Measurements from ENCODE around the gene DHRS7.

The DHRS7 gene

DNA sequence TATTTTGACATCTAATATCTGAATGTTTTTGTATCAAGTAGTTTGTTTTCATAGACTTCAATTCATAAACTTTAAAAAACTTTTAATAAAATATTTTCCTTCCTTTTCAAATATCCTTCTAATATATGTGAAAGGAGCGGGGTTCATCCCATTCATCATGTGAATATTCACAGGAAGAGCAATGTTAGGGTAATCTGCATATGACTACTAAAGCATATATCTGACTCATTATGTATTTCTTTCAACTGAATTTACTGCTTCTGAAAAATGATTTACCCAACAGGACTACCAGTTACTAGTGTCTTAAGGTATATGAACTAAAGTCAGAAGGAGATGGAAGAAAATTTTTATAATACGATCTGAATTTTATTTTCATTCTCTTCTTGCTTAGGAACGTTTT lies 30.5 kb downstream of the DHRS7 start:
- Histone ChIP-seq H3K4me1 (ENCODE audit: control insufficient read depth, low read length) (no peaks in the 10 kb centered on the region), H3K4me3 (ENCODE audit: low read length) (no peak overlapping the region), H3K27ac (ENCODE audit: low read depth, low read length) (no peak overlapping the region), H3K27me3 (ENCODE audit: control insufficient read depth, low read length) (no peaks in the 10 kb centered on the region), H4K20me1 (ENCODE audit: control insufficient read depth, insufficient read depth, low read depth, low read length) (no peaks in the 10 kb centered on the region), H3K9me3 (ENCODE audit: control insufficient read depth, insufficient read depth, low read length) (no peaks in the 10 kb centered on the region), H3K4me2 (ENCODE audit: low read length) (no peak overlapping the region), H3K36me3 (ENCODE audit: control insufficient read depth, low read length) (peaks cover 6% of the 10 kb centered on the region), H3K9me2 (replicated peaks; ENCODE audit: control insufficient read depth, low read length) (no peaks in the 10 kb centered on the region), H3K79me2 (ENCODE audit: control insufficient read depth, low read length) (no peaks in the 10 kb centered on the region), H3F3A (ENCODE audit: control insufficient read depth, insufficient read depth) (no peaks in the 10 kb centered on the region)
- no peak for TF ChIP-seq EZH2phosphoT487 (IDR thresholded peaks at IDR 0.05; ENCODE audit: borderline replicate concordance, low read length)
- TF ChIP-seq, protein P1, sequence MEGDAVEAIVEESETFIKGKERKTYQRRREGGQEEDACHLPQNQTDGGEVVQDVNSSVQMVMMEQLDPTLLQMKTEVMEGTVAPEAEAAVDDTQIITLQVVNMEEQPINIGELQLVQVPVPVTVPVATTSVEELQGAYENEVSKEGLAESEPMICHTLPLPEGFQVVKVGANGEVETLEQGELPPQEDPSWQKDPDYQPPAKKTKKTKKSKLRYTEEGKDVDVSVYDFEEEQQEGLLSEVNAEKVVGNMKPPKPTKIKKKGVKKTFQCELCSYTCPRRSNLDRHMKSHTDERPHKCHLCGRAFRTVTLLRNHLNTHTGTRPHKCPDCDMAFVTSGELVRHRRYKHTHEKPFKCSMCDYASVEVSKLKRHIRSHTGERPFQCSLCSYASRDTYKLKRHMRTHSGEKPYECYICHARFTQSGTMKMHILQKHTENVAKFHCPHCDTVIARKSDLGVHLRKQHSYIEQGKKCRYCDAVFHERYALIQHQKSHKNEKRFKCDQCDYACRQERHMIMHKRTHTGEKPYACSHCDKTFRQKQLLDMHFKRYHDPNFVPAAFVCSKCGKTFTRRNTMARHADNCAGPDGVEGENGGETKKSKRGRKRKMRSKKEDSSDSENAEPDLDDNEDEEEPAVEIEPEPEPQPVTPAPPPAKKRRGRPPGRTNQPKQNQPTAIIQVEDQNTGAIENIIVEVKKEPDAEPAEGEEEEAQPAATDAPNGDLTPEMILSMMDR (IDR thresholded peaks at IDR 0.05; ENCODE audit: low read depth, low read length, poor library complexity, severe bottlenecking) = no peak

DNA sequence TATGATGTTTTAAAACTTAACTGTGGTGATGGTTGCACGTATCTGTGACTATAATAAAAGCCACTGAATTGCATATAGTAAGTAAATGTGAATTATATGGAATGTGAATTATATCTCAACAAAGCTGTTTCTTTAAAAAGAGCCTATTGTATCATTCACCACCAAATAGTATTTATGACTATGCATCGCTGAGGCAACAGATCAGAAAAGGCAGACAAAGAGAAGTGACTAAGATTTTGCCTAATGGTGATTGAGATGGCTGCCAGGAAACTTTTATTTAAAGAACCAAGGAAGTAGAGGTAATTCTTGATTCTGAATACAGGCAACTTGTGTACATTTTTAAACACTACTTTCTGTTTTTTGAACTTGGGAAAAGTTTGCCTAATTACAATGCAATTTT lies 31.7 kb downstream of the DHRS7 start:
- Histone ChIP-seq H3K4me1 (ENCODE audit: control insufficient read depth, low read length) (no peaks in the 10 kb centered on the region), H3K4me2 (ENCODE audit: low read length) (no peak overlapping the region), H3K9me2 (replicated peaks; ENCODE audit: control insufficient read depth, low read length) (no peaks in the 10 kb centered on the region), H3K27me3 (ENCODE audit: control insufficient read depth, low read length) (no peaks in the 10 kb centered on the region), H3K4me3 (ENCODE audit: low read length) (no peak overlapping the region), H3K79me2 (ENCODE audit: control insufficient read depth, low read length) (no peaks in the 10 kb centered on the region), H3K27ac (ENCODE audit: low read depth, low read length) (no peak overlapping the region), H3K9me3 (ENCODE audit: control insufficient read depth, insufficient read depth, low read length) (no peaks in the 10 kb centered on the region), H3K36me3 (ENCODE audit: control insufficient read depth, low read length) (peaks cover 7% of the 10 kb centered on the region), H3F3A (ENCODE audit: control insufficient read depth, insufficient read depth) (no peaks in the 10 kb centered on the region), H4K20me1 (ENCODE audit: control insufficient read depth, insufficient read depth, low read depth, low read length) (no peaks in the 10 kb centered on the region)
- no peak for TF ChIP-seq EZH2phosphoT487 (IDR thresholded peaks at IDR 0.05; ENCODE audit: borderline replicate concordance, low read length)
- TF ChIP-seq, protein P1 (IDR thresholded peaks at IDR 0.05; ENCODE audit: low read depth, low read length, poor library complexity, severe bottlenecking) = no peak

DNA sequence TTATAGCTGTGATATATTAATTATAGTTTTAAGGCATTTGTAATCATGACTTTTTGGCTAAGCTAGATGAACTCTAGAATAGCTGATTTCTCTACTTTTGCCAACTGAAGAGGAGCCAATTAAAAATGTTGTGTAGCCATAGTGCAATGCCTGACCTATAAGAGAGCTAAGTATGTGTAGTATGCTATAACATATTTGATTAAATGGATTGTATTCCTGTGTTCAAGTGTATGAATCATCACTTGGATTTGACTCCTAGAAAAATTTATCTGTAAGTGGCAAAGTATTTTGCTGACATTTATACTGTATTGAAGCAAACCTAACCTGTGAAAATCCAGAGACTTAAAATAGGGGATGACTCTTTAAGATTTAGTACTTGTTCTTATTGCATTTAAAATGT lies 39.3 kb downstream of the DHRS7 start:
- Histone ChIP-seq H3K4me1 (ENCODE audit: control insufficient read depth, low read length) (no peaks in the 10 kb centered on the region), H3K79me2 (ENCODE audit: control insufficient read depth, low read length) (no peaks in the 10 kb centered on the region), H3F3A (ENCODE audit: control insufficient read depth, insufficient read depth) (no peaks in the 10 kb centered on the region), H3K36me3 (ENCODE audit: control insufficient read depth, low read length) (peaks cover 72% of the 10 kb centered on the region), H3K27me3 (ENCODE audit: control insufficient read depth, low read length) (no peaks in the 10 kb centered on the region), H3K9me3 (ENCODE audit: control insufficient read depth, insufficient read depth, low read length) (no peaks in the 10 kb centered on the region), H3K9me2 (replicated peaks; ENCODE audit: control insufficient read depth, low read length) (no peaks in the 10 kb centered on the region), H3K27ac (ENCODE audit: low read depth, low read length) (no peak overlapping the region), H3K4me3 (ENCODE audit: low read length) (no peak overlapping the region), H4K20me1 (ENCODE audit: control insufficient read depth, insufficient read depth, low read depth, low read length) (no peaks in the 10 kb centered on the region), H3K4me2 (ENCODE audit: low read length) (no peak overlapping the region)
- no peak for TF ChIP-seq EZH2phosphoT487 (IDR thresholded peaks at IDR 0.05; ENCODE audit: borderline replicate concordance, low read length)
- TF ChIP-seq, protein P1 (IDR thresholded peaks at IDR 0.05; ENCODE audit: low read depth, low read length, poor library complexity, severe bottlenecking) = no peak

DNA sequence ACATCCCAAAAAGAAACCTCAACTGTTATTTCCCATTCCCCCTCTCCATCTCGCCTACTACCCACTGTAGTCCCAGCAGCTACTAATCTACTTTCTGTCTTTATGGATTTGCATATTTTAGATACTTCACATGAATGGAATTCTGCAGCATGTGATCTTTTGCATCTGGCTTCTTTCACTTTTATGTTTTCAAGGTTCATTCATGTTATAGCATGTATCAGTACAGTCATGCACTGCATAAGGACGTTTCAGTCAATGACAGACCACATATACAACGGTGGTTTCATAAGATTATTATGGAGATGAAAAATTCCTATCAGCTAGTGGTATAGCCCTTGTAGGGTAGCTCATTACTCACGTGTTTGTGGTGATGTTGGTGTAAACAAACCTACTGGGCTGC lies 49.0 kb downstream of the DHRS7 start:
- H3K9me2 ChIP-seq (replicated peaks; ENCODE audit: control insufficient read depth, low read length) = no peaks in the 10 kb centered on the region
- peaks cover 49% of the 10 kb centered on the region for H3K36me3 ChIP-seq (ENCODE audit: control insufficient read depth, low read length)
- no peaks in the 10 kb centered on the region for H3K4me1 ChIP-seq (ENCODE audit: control insufficient read depth, low read length)
- H3F3A ChIP-seq (ENCODE audit: control insufficient read depth, insufficient read depth) = no peaks in the 10 kb centered on the region; the same call in 1 of the 2 replicates
- no peak overlapping the region for H3K4me2 ChIP-seq (ENCODE audit: low read length)
- TF ChIP-seq EZH2phosphoT487 (IDR thresholded peaks at IDR 0.05; ENCODE audit: borderline replicate concordance, low read length) = no peak
- TF ChIP-seq, protein P1 (IDR thresholded peaks at IDR 0.05; ENCODE audit: low read depth, low read length, poor library complexity, severe bottlenecking) = no peak
- no peak overlapping the region for H3K27ac ChIP-seq (ENCODE audit: low read depth, low read length)
- peaks cover 2% of the 10 kb centered on the region for H3K79me2 ChIP-seq (ENCODE audit: control insufficient read depth, low read length)
- no peaks in the 10 kb centered on the region for H3K27me3 ChIP-seq (ENCODE audit: control insufficient read depth, low read length)
- no peaks in the 10 kb centered on the region for H4K20me1 ChIP-seq (ENCODE audit: control insufficient read depth, insufficient read depth, low read depth, low read length)
- no peaks in the 10 kb centered on the region for H3K9me3 ChIP-seq (ENCODE audit: control insufficient read depth, insufficient read depth, low read length)
- no peak overlapping the region for H3K4me3 ChIP-seq (ENCODE audit: low read length)
